Astrocyte (in vitro differentiated cells and primary cell): ENCODE data around the gene CD99. TPM values are rescaled to one million over a fixed set of nuclear protein-coding genes. Genes with fewer than 3 reads are reported as not detected.

ENCODE experiments used
- DNase-seq: peaks from one replicate; pipeline ENCODE4 v3.0.0-alpha.2; 2010; ENCODE audit warnings: low read depth
- FAIRE-seq: peaks from 2 replicates; lab custom pipeline; 2011; peaks lifted over from hg19 to GRCh38; lab: Jason Lieb, UNC
- H2AFZ ChIP-seq: 2 replicates; pipeline ENCODE4 v1.6.0; 2012; ENCODE audit warnings: low read depth, low read length, inconsistent platforms
- H3K27ac ChIP-seq: 2 replicates; pipeline ENCODE4 v1.5.1; 2011; ENCODE audit warnings: low read depth, low read length, inconsistent platforms
- H3K27me3 ChIP-seq: 2 replicates; pipeline ENCODE4 v1.6.0; 2011; ENCODE audit warnings: low read length, inconsistent platforms; ENCODE audit not compliant: insufficient read depth
- H3K36me3 ChIP-seq: 2 replicates; pipeline ENCODE4 v1.5.1; 2011; ENCODE audit warnings: low read length, inconsistent platforms; ENCODE audit not compliant: insufficient read depth
- H3K4me1 ChIP-seq: 2 replicates; pipeline ENCODE4 v1.5.1; 2011; ENCODE audit warnings: low read length, inconsistent platforms; ENCODE audit not compliant: insufficient read depth
- H3K4me2 ChIP-seq: 2 replicates; pipeline ENCODE4 v1.6.0; 2012; ENCODE audit warnings: low read length, inconsistent platforms
- H3K4me3 ChIP-seq: 2 replicates; pipeline ENCODE4 v1.5.1; 2011; ENCODE audit warnings: low read depth, mild to moderate bottlenecking, low read length, inconsistent platforms; ENCODE audit not compliant: insufficient read depth
- H3K79me2 ChIP-seq: 2 replicates; pipeline ENCODE4 v1.6.0; 2012; ENCODE audit warnings: mild to moderate bottlenecking, low read length, inconsistent platforms; ENCODE audit not compliant: insufficient read depth
- H3K9ac ChIP-seq: 2 replicates; pipeline ENCODE4 v1.6.0; 2012; ENCODE audit warnings: mild to moderate bottlenecking, low read length, inconsistent platforms
- H3K9me3 ChIP-seq: 2 replicates; pipeline ENCODE4 v1.5.1; 2012; ENCODE audit warnings: low read depth, mild to moderate bottlenecking, low read length, inconsistent platforms; ENCODE audit not compliant: insufficient read depth
- H4K20me1 ChIP-seq: 2 replicates; pipeline ENCODE4 v1.6.0; 2012; ENCODE audit warnings: low read length, inconsistent platforms; ENCODE audit not compliant: insufficient read depth
- H3K27ac Mint-ChIP-seq: one replicate; pipeline ENCODE4 v1.8.0; 2021; ENCODE audit warnings: mild to moderate bottlenecking, mixed read lengths; ENCODE audit not compliant: unreplicated experiment
- H3K27me3 Mint-ChIP-seq: one replicate; pipeline ENCODE4 v1.8.0; 2021; ENCODE audit warnings: low read depth, mixed read lengths; ENCODE audit not compliant: unreplicated experiment
- H3K36me3 Mint-ChIP-seq: one replicate; pipeline ENCODE4 v1.8.0; 2021; ENCODE audit warnings: low read depth, mixed read lengths; ENCODE audit not compliant: unreplicated experiment
- H3K4me1 Mint-ChIP-seq: one replicate; pipeline ENCODE4 v1.8.0; 2021; ENCODE audit warnings: low read depth, mixed read lengths; ENCODE audit not compliant: unreplicated experiment
- H3K4me3 Mint-ChIP-seq: one replicate; pipeline ENCODE4 v1.8.0; 2021; ENCODE audit warnings: mild to moderate bottlenecking, moderate library complexity, mixed read lengths; ENCODE audit not compliant: unreplicated experiment
- H3K9me3 Mint-ChIP-seq: one replicate; pipeline ENCODE4 v1.8.0; 2021; ENCODE audit warnings: mild to moderate bottlenecking, mixed read lengths; ENCODE audit not compliant: unreplicated experiment
- CTCF ChIP-seq: IDR thresholded peaks from 2 replicates; pipeline ENCODE4 v1.5.1; 2011; ENCODE audit warnings: low read depth, mild to moderate bottlenecking, inconsistent platforms, low read length, moderate library complexity; ENCODE audit not compliant: insufficient read depth
- EZH2 ChIP-seq: IDR thresholded peaks from 2 replicates; pipeline ENCODE4 v1.6.1; 2012; ENCODE audit warnings: mild to moderate bottlenecking, low read length, inconsistent platforms; ENCODE audit not compliant: insufficient read depth
- total RNA-seq: library from RNA; stranded (reverse); gene quantifications from 2 replicates; pipeline ENCODE4 v1.2.1, GENCODE V29; 2021

Gene CD99
- total RNA-seq, 1 donor from 2014 or later: 448 TPM

DNA sequence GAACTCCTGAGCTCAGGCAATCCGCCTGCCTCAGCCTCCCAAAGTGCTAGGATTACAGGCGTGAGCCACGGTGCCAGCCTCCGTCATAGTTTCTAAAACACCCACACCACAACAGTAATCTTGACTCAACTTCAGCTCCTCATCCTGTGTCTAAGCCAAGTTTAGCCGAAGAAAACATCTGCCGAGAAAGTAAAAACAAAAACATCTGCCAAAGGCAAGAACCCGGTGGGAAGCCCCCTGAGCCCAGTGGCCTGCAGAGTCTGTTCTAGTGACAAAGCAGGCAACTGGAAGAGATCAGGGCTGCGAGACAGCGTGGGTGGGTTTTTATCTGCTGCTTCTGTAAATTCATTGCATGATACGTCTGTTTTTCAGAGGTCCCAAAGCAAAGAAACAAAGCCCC is 26.6 kb upstream of the CD99 start:
- no peak for FAIRE-seq
- DNase-seq: peak; percentile 76

DNA sequence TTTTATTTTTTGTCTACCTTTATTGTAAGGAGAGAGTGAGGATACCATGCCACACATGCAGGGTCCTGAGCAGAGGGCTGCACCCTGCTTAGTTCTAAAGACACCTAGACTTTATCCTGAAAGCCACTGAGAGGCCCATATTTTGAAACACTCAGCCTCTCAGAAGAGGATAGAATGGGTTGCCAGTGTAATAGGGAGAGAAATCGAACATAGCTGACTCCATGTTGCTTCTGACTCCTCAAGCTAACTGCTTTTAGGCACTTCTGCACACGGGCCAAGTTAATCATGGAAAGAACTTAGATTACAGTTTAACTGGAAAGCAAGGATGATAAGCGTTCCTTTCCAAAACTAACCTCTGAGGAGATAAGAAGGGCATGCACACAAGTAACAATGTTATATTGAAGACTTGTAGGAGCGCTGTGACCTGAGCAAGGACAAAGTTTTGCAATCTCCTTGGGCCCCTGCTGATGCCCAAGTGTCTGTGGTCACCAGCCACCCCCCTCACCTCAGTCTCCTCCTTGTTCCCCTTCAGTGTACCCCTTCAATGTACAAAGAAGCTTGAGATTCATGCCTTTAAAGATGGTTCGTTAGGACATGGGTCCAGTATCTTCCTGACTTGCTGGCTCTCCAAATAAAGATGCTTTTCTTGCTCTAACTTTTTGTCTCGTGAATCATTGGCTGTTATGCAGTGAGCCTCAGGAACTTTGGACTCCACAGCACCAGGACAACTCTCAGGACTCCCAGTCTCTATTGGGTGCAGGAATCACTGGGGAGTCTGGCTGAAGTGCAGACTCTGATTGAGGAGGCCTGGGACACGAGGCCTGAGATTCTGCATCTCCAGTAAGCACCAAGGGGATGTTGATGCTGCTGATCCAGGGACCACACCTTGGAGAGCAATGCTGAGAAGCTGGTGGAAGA is 25.4 kb upstream of the CD99 start:
- H3K4me3 ChIP-seq: no peak overlapping the region
- H3K79me2 ChIP-seq: no peaks in the 10 kb centered on the region
- peaks cover 2% of the 10 kb centered on the region for H3K36me3 Mint-ChIP-seq
- H3K4me1 ChIP-seq: no peaks in the 10 kb centered on the region
- no peak for FAIRE-seq
- no peaks in the 10 kb centered on the region for H3K36me3 ChIP-seq
- no peak overlapping the region for H3K4me3 Mint-ChIP-seq
- peaks cover 1% of the 10 kb centered on the region for H3K27me3 Mint-ChIP-seq
- H3K27me3 ChIP-seq: no peaks in the 10 kb centered on the region
- no peaks in the 10 kb centered on the region for H3K9me3 ChIP-seq
- H3K4me2 ChIP-seq: no peak overlapping the region
- H4K20me1 ChIP-seq: no peaks in the 10 kb centered on the region
- no peak overlapping the region for H3K9ac ChIP-seq
- peaks cover 1% of the 10 kb centered on the region for H3K4me1 Mint-ChIP-seq
- no peak for DNase-seq
- no peak overlapping the region for H3K27ac ChIP-seq
- no peak overlapping the region for H3K27ac Mint-ChIP-seq
- TF ChIP-seq CTCF (no peak), EZH2 (no peak)
- H3K9me3 Mint-ChIP-seq: no peaks in the 10 kb centered on the region
- H2AFZ ChIP-seq: no peak overlapping the region

More for the DNA sequence above, 26.6 kb upstream of the CD99 start:
- Mint-ChIP-seq H3K9me3 (no peaks in the 10 kb centered on the region), H3K4me1 (peaks cover 1% of the 10 kb centered on the region), H3K27ac (no peak overlapping the region), H3K36me3 (peaks cover 2% of the 10 kb centered on the region), H3K27me3 (peaks cover 1% of the 10 kb centered on the region), H3K4me3 (no peak overlapping the region)
- H3K4me3 ChIP-seq: no peak overlapping the region
- H3K4me2 ChIP-seq: peak overlapping the region; percentile 17
- no peaks in the 10 kb centered on the region for H3K9me3 ChIP-seq
- no peaks in the 10 kb centered on the region for H3K79me2 ChIP-seq
- no peak overlapping the region for H3K27ac ChIP-seq
- H3K9ac ChIP-seq: no peak overlapping the region
- H2AFZ ChIP-seq: no peak overlapping the region
- H3K27me3 ChIP-seq: no peaks in the 10 kb centered on the region
- H4K20me1 ChIP-seq: no peaks in the 10 kb centered on the region
- no peak for TF ChIP-seq CTCF
- TF ChIP-seq EZH2: no peak
- H3K4me1 ChIP-seq: no peaks in the 10 kb centered on the region
- H3K36me3 ChIP-seq: no peaks in the 10 kb centered on the region

- Histone ChIP-seq H3K36me3 (no peaks in the 10 kb centered on the region), H3K4me3 (no peak overlapping the region), H3K9me3 (no peaks in the 10 kb centered on the region), H4K20me1 (no peaks in the 10 kb centered on the region), H2AFZ (no peak overlapping the region), H3K4me1 (no peaks in the 10 kb centered on the region), H3K27me3 (no peaks in the 10 kb centered on the region), H3K4me2 (no peak overlapping the region), H3K9ac (no peak overlapping the region), H3K27ac (no peak overlapping the region), H3K79me2 (no peaks in the 10 kb centered on the region)
- H3K36me3 Mint-ChIP-seq: peaks cover 2% of the 10 kb centered on the region
- FAIRE-seq: no peak
- TF ChIP-seq CTCF (no peak), EZH2 (no peak)
- no peak for DNase-seq
- no peaks in the 10 kb centered on the region for H3K9me3 Mint-ChIP-seq
- peaks cover 1% of the 10 kb centered on the region for H3K4me1 Mint-ChIP-seq
- H3K27me3 Mint-ChIP-seq: peaks cover 1% of the 10 kb centered on the region
- H3K4me3 Mint-ChIP-seq: no peak overlapping the region
- H3K27ac Mint-ChIP-seq: no peak overlapping the region
Observed at GRCh38 chrX:2666491-2666890, 24.6 kb upstream of the CD99 start.
